SK-N-SH (cell line): ENCODE results near the gene RAP2C. TPM values are rescaled to one million over a fixed set of nuclear protein-coding genes. Genes with fewer than 3 reads are reported as not detected.

Experiments used
- CTCF ChIA-PET: fragments of 300-600, 350-600 bp; formaldehyde crosslinking; extraction: SDS; loops from one replicate; lab custom pipeline; 2021; lab: Yijun Ruan, JAX
- POLR2A ChIA-PET: fragments of 350-600 bp; sonication (Branson Sonifier 250); formaldehyde crosslinking; extraction: SDS; loops from one replicate; lab custom pipeline; 2020; ENCODE audit warnings: antibody characterized with exemption, inconsistent platforms; lab: Yijun Ruan, JAX
- DNase-seq: peaks from one replicate; pipeline ENCODE4 v3.0.0; 2012
- H2AFZ ChIP-seq: fragments of 200-600 bp; sonication (generic); 2 replicates; pipeline ENCODE4 v1.8.1; 2016; ENCODE audit warnings: antibody characterized with exemption, mild to moderate bottlenecking, low read depth
- H3F3A ChIP-seq: fragments of 200-600 bp; sonication (generic); replicated peaks from 2 replicates; pipeline ENCODE3; 2016; ENCODE audit warnings: antibody characterized with exemption, mild to moderate bottlenecking; ENCODE audit not compliant: insufficient read depth
- H3K27ac ChIP-seq, 2 experiments: fragments of 200-500 bp in 1 of 2; fragments of 200-600 bp in 1 of 2; sonication (Bioruptor generic) in 1 of 2; sonication (generic), shearing (Covaris generic) in 1 of 2; 2 replicates each; pipeline versions ENCODE4 v1.5.1 to v1.6.1; 2014 to 2016; ENCODE audit warnings: low read depth in 2 of 2, inconsistent platforms in 1 of 2, low read length in 1 of 2, mild to moderate bottlenecking in 1 of 2, mixed read lengths in 1 of 2
- H3K27me3 ChIP-seq: fragments of 200-600 bp; sonication (generic), shearing (Covaris generic); 2 replicates; pipeline ENCODE4 v1.6.1; 2016; ENCODE audit warnings: mixed run types; ENCODE audit not compliant: insufficient read depth
- H3K36me3 ChIP-seq, 2 experiments: fragments of 200-500 bp in 1 of 2; fragments of 200-600 bp in 1 of 2; sonication (Bioruptor generic) in 1 of 2; sonication (generic) in 1 of 2; replicated peaks in 1 of 2; 2 replicates each; pipeline versions ENCODE3 to v1.5.1; 2014 to 2016; ENCODE audit warnings: low read length in 1 of 2, mild to moderate bottlenecking in 1 of 2; ENCODE audit not compliant: insufficient read depth in 2 of 2, control insufficient read depth in 1 of 2
- H3K4me1 ChIP-seq, 2 experiments: fragments of 200-500 bp in 1 of 2; fragments of 200-600 bp in 1 of 2; sonication (Bioruptor generic) in 1 of 2; sonication (generic), shearing (Covaris generic) in 1 of 2; 2 replicates each; pipeline versions ENCODE4 v1.5.1 to v1.6.1; 2014 to 2016; ENCODE audit warnings: low read depth in 1 of 2, low read length in 1 of 2, mixed run types in 1 of 2; ENCODE audit not compliant: insufficient read depth in 2 of 2, control insufficient read depth in 1 of 2
- H3K4me2 ChIP-seq: fragments of 200-600 bp; sonication (generic), shearing (Covaris generic); 2 replicates; pipeline ENCODE4 v1.6.1; 2017; ENCODE audit warnings: mixed run types
- H3K4me3 ChIP-seq, 2 experiments: fragments of 200-500 bp in 1 of 2; fragments of 200-600 bp in 1 of 2; sonication (Bioruptor generic) in 1 of 2; sonication (generic), shearing (Covaris generic) in 1 of 2; 2 replicates each; pipeline versions ENCODE4 v1.5.1 to v1.8.1; 2014 to 2016; ENCODE audit warnings: low read depth in 2 of 2, inconsistent platforms in 1 of 2, low read length in 1 of 2, mild to moderate bottlenecking in 1 of 2, mixed read lengths in 1 of 2, moderate library complexity in 1 of 2
- H3K79me2 ChIP-seq: fragments of 200-600 bp; sonication (generic); 2 replicates; pipeline ENCODE4 v1.8.1; 2017; ENCODE audit warnings: mild to moderate bottlenecking; ENCODE audit not compliant: insufficient read depth
- H3K9ac ChIP-seq: fragments of 200-600 bp; sonication (generic); 2 replicates; pipeline ENCODE4 v1.6.1; 2017; ENCODE audit warnings: mixed run types
- H3K9me2 ChIP-seq: fragments of 200-600 bp; sonication (generic); 2 replicates; pipeline ENCODE4 v1.6.1; 2017; ENCODE audit warnings: mixed run types
- H3K9me3 ChIP-seq: fragments of 200-600 bp; sonication (generic); 2 replicates; pipeline ENCODE4 v1.6.1; 2017; ENCODE audit warnings: mixed run types, mild to moderate bottlenecking, moderate library complexity
- H4K20me1 ChIP-seq: fragments of 200-600 bp; sonication (generic); 2 replicates; pipeline ENCODE4 v1.6.1; 2017; ENCODE audit warnings: mild to moderate bottlenecking, mixed run types; ENCODE audit not compliant: insufficient read depth
- CHD2 ChIP-seq: fragments of 150-350 bp; IDR thresholded peaks from 2 replicates; pipeline ENCODE4 v1.6.1; 2018; ENCODE audit warnings: low read length; ENCODE audit not compliant: partially characterized antibody
- EZH2phosphoT487 ChIP-seq: fragments of 200-600 bp; sonication (generic); IDR thresholded peaks from 2 replicates; pipeline ENCODE4 v1.6.1; 2017; ENCODE audit warnings: low read depth, mixed run types, mild to moderate bottlenecking, antibody characterized with exemption, moderate library complexity, borderline replicate concordance
- FOSL2 ChIP-seq: IDR thresholded peaks from 2 replicates; pipeline ENCODE4 v1.4.0; 2012; ENCODE audit warnings: low read depth, mild to moderate bottlenecking, moderate library complexity, borderline replicate concordance
- FOXM1 ChIP-seq: IDR thresholded peaks from 2 replicates; pipeline ENCODE4 v1.4.0; 2012; ENCODE audit warnings: low read depth, mild to moderate bottlenecking
- GABPA ChIP-seq: IDR thresholded peaks from 2 replicates; pipeline ENCODE4 v1.4.0; 2012; ENCODE audit warnings: low read depth, mild to moderate bottlenecking
- GATA2 ChIP-seq: sonication (generic); formaldehyde crosslinking; IDR thresholded peaks from 2 replicates; pipeline ENCODE4 v1.5.0; 2020; ENCODE audit warnings: mild to moderate bottlenecking, missing genetic modification reagents
- RAD21 ChIP-seq: IDR thresholded peaks from 2 replicates; pipeline ENCODE4 v1.6.1; 2012; ENCODE audit warnings: mild to moderate bottlenecking, low read length
- RXRA ChIP-seq: IDR thresholded peaks from 2 replicates; pipeline ENCODE4 v1.4.0; 2012; ENCODE audit warnings: low read depth, mild to moderate bottlenecking, borderline replicate concordance
- SIN3A ChIP-seq: IDR thresholded peaks from 2 replicates; pipeline ENCODE4 v1.6.1; 2012; ENCODE audit warnings: low read depth, mild to moderate bottlenecking, low read length, moderate library complexity, borderline replicate concordance
- SMC3 ChIP-seq: IDR thresholded peaks from 2 replicates; pipeline ENCODE4 v1.6.1; 2012; ENCODE audit warnings: low read depth, low read length, improper control_type of control experiment
- TAF1 ChIP-seq: IDR thresholded peaks from 2 replicates; pipeline ENCODE4 v1.6.1; 2012; ENCODE audit warnings: low read depth, mild to moderate bottlenecking, low read length, moderate library complexity, borderline replicate concordance
- USF1 ChIP-seq: IDR thresholded peaks from 2 replicates; pipeline ENCODE4 v1.4.0; 2012; ENCODE audit warnings: low read depth, borderline replicate concordance
- WGBS: methylation state at CpG from one replicate; pipeline ENCODE4 v1.1.6; 2017; ENCODE audit warnings: low lambda C conversion rate; 5-methylcytosine and 5-hydroxymethylcytosine counted together
- polyA plus RNA-seq, 3 experiments: library from polyadenylated mRNA; depleted of rRNA; stranded (reverse); fragments of >200 nt; gene quantifications; 2 replicates each; pipeline ENCODE4 v1.2.3, GENCODE V29; 2012
- TF ChIP-seq, protein P1 (sequence below): IDR thresholded peaks from 2 replicates; pipeline ENCODE4 v1.4.0; 2012; ENCODE audit warnings: low read depth
- TF ChIP-seq, protein P2 (sequence below): fragments of 200-600 bp; sonication (generic); IDR thresholded peaks from 2 replicates; pipeline ENCODE4 v1.6.1; 2017; ENCODE audit warnings: antibody characterized with exemption, mild to moderate bottlenecking, moderate library complexity
- TF ChIP-seq, protein P3 (sequence below): IDR thresholded peaks from 2 replicates; pipeline ENCODE4; 2012
- TF ChIP-seq, protein P4 (sequence below): IDR thresholded peaks from 2 replicates; pipeline ENCODE4 v1.6.1; 2012; ENCODE audit warnings: mild to moderate bottlenecking, low read depth, low read length, moderate library complexity

RAP2C gene
- polyA plus RNA-seq, 1 of the 3 experiments (the other 2 are of a cell fraction): 5.5 TPM

DNA sequence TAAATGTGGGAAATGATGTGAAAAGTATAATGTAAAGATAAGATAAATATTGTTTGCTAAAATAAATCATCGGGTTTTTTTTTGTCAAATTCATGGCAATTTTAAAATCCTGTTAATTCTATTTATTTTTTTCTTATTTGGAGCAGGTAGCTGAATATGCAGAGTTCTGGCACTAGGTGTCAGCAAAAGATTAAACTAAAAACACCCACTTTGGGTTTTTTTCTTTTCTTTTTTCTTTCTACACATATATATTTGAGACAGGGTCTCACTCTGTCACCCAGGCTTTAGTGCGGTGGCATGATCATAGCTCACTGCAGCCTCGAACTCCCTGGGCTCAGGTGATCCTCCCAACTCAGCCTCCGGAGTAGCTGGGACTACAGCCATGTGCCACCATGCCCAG is 6.9 kb upstream of the RAP2C start:
- ChIA-PET CTCF (interaction anchor here (0.6 to 1.8 kb wide), 15 partner anchors 17 to 989 kb away, joined by 3 to 8 read pairs (median 4); no protein-coding TSS in a partner anchor), POLR2A (no interaction called here)
- Histone ChIP-seq H3F3A (peaks cover 5% of the 10 kb centered on the region), H3K9ac (no peak overlapping the region), H3K4me1 (no peaks in the 10 kb centered on the region), H3K4me3 (no peak overlapping the region), H3K27me3 (no peaks in the 10 kb centered on the region), H3K9me2 (no peaks in the 10 kb centered on the region), H3K4me2 (no peak overlapping the region), H3K9me3 (no peaks in the 10 kb centered on the region), H3K36me3 (no peaks in the 10 kb centered on the region), H3K79me2 (no peaks in the 10 kb centered on the region), H4K20me1 (0 out of 2 replicates have a peak, but pooled peaks cover 7% of the 10 kb centered on the region), H2AFZ (no peak overlapping the region), H3K27ac (no peak overlapping the region)
- TF ChIP-seq SMC3 (peak; percentile 17), RAD21 (peak; percentile 66)
- TF ChIP-seq, protein P1, sequence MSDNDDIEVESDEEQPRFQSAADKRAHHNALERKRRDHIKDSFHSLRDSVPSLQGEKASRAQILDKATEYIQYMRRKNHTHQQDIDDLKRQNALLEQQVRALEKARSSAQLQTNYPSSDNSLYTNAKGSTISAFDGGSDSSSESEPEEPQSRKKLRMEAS: no peak
- TF ChIP-seq, protein P2, sequence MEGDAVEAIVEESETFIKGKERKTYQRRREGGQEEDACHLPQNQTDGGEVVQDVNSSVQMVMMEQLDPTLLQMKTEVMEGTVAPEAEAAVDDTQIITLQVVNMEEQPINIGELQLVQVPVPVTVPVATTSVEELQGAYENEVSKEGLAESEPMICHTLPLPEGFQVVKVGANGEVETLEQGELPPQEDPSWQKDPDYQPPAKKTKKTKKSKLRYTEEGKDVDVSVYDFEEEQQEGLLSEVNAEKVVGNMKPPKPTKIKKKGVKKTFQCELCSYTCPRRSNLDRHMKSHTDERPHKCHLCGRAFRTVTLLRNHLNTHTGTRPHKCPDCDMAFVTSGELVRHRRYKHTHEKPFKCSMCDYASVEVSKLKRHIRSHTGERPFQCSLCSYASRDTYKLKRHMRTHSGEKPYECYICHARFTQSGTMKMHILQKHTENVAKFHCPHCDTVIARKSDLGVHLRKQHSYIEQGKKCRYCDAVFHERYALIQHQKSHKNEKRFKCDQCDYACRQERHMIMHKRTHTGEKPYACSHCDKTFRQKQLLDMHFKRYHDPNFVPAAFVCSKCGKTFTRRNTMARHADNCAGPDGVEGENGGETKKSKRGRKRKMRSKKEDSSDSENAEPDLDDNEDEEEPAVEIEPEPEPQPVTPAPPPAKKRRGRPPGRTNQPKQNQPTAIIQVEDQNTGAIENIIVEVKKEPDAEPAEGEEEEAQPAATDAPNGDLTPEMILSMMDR: peak; percentile 66
- WGBS: 61% methylated on average over 4 of the region's 4 CpGs
- peak; percentile 7 for DNase-seq

- peaks cover 41% of the 10 kb centered on the region for H3K79me2 ChIP-seq
- H3K4me2 ChIP-seq: peak overlapping the region; percentile 75
- H3F3A ChIP-seq: peaks cover 10% of the 10 kb centered on the region
- no peaks in the 10 kb centered on the region for H3K27me3 ChIP-seq
- peak overlapping the region; percentile 74 to 81 for H3K4me3 ChIP-seq
- no peaks in the 10 kb centered on the region for H3K9me3 ChIP-seq
- H3K9me2 ChIP-seq: no peaks in the 10 kb centered on the region
- H3K4me1 ChIP-seq: peaks cover 0 to 5% of the 10 kb centered on the region in 2 experiments; a peak in 2 of 4 replicates
- peaks cover 14 to 15% of the 10 kb centered on the region in 2 experiments for H3K36me3 ChIP-seq
- H3K9ac ChIP-seq: peak overlapping the region; percentile 81
- peak overlapping the region; percentile 68 to 91 for H3K27ac ChIP-seq
- peak overlapping the region; percentile 81 for H2AFZ ChIP-seq
- CTCF ChIA-PET: interaction anchor here (0.6 to 3.6 kb wide), 8 partner anchors 19 to 472 kb away, joined by 3 to 66 read pairs (median 3); partner anchors contain the start of gene FRMD7
- POLR2A ChIA-PET: interaction anchor here (3.5 kb wide), 1 partner anchor 125 kb away, joined by 19 read pairs; no protein-coding TSS in a partner anchor
- H4K20me1 ChIP-seq: peaks cover 9% of the 10 kb centered on the region; the same call in 1 of the 2 replicates
- 14% methylated on average over 6 of the region's 45 CpGs for WGBS
- peak; percentile 93 for DNase-seq
- TF ChIP-seq SIN3A (0 out of 2 replicates have a peak, but pooled peaks have one; percentile 78), GATA2 (CRISPR knock-in tag) (no peak), USF1 (no peak), EZH2phosphoT487 (no peak), GABPA (peak; percentile 85), FOSL2 (no peak), RXRA (no peak), TAF1 (peak; percentile 43; the same call in 1 of the 2 replicates), FOXM1 (no peak), CHD2 (peak; percentile 91)
- TF ChIP-seq, protein P3, sequence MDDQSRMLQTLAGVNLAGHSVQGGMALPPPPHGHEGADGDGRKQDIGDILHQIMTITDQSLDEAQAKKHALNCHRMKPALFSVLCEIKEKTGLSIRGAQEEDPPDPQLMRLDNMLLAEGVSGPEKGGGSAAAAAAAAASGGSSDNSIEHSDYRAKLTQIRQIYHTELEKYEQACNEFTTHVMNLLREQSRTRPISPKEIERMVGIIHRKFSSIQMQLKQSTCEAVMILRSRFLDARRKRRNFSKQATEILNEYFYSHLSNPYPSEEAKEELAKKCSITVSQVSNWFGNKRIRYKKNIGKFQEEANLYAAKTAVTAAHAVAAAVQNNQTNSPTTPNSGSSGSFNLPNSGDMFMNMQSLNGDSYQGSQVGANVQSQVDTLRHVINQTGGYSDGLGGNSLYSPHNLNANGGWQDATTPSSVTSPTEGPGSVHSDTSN: 0 out of 2 replicates have a peak, but pooled peaks have one; percentile 11
- TF ChIP-seq, protein P4, sequence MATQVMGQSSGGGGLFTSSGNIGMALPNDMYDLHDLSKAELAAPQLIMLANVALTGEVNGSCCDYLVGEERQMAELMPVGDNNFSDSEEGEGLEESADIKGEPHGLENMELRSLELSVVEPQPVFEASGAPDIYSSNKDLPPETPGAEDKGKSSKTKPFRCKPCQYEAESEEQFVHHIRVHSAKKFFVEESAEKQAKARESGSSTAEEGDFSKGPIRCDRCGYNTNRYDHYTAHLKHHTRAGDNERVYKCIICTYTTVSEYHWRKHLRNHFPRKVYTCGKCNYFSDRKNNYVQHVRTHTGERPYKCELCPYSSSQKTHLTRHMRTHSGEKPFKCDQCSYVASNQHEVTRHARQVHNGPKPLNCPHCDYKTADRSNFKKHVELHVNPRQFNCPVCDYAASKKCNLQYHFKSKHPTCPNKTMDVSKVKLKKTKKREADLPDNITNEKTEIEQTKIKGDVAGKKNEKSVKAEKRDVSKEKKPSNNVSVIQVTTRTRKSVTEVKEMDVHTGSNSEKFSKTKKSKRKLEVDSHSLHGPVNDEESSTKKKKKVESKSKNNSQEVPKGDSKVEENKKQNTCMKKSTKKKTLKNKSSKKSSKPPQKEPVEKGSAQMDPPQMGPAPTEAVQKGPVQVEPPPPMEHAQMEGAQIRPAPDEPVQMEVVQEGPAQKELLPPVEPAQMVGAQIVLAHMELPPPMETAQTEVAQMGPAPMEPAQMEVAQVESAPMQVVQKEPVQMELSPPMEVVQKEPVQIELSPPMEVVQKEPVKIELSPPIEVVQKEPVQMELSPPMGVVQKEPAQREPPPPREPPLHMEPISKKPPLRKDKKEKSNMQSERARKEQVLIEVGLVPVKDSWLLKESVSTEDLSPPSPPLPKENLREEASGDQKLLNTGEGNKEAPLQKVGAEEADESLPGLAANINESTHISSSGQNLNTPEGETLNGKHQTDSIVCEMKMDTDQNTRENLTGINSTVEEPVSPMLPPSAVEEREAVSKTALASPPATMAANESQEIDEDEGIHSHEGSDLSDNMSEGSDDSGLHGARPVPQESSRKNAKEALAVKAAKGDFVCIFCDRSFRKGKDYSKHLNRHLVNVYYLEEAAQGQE: no peak
These were observed 991 bp downstream of the RAP2C start for GRCh38 chrX:132218100-132218812.
